HEK293 (cell line): ENCODE results near the gene TRAM2.

Source experiments
- GLIS1 ChIP-seq: fragments of 450-650 bp; formaldehyde crosslinking; IDR thresholded peaks from 2 replicates; pipeline ENCODE4 v1.5.1; 2016; ENCODE audit warnings: missing biosample characterization, missing genetic modification characterization
- HOXD13 ChIP-seq: sonication (generic); formaldehyde crosslinking; IDR thresholded peaks from 2 replicates; pipeline ENCODE4 v1.8.0; 2022; ENCODE audit warnings: missing genetic modification reagents, borderline replicate concordance
- KLF10 ChIP-seq: fragments of 450-650 bp; IDR thresholded peaks from 2 replicates; pipeline ENCODE4 v1.5.1; 2018; ENCODE audit warnings: missing biosample characterization, mild to moderate bottlenecking, missing genetic modification characterization
- MEIS1 ChIP-seq: sonication (generic); formaldehyde crosslinking; IDR thresholded peaks from 2 replicates; pipeline ENCODE4 v1.8.1; 2022; ENCODE audit warnings: missing genetic modification reagents, mild to moderate bottlenecking, borderline replicate concordance
- SALL2 ChIP-seq: fragments of 450-650 bp; formaldehyde crosslinking; IDR thresholded peaks from 2 replicates; pipeline ENCODE4 v1.5.0; 2017; ENCODE audit warnings: missing biosample characterization, mild to moderate bottlenecking, missing genetic modification characterization, borderline replicate concordance
- SCRT2 ChIP-seq: fragments of 450-650 bp; formaldehyde crosslinking; IDR thresholded peaks from 2 replicates; pipeline ENCODE4 v1.5.1; 2016; ENCODE audit warnings: missing biosample characterization, missing genetic modification characterization
- ZBTB7A ChIP-seq: fragments of 450-650 bp; formaldehyde crosslinking; IDR thresholded peaks from 2 replicates; pipeline ENCODE4 v1.5.1; 2016; ENCODE audit warnings: low read depth, missing biosample characterization, missing genetic modification characterization
- ZBTB8A ChIP-seq: fragments of 450-650 bp; formaldehyde crosslinking; IDR thresholded peaks from 2 replicates; pipeline ENCODE4 v1.5.1; 2016; ENCODE audit warnings: missing biosample characterization, missing genetic modification characterization
- ZNF114 ChIP-seq: fragments of 450-650 bp; formaldehyde crosslinking; IDR thresholded peaks from 2 replicates; pipeline ENCODE4 v1.5.0; 2017; ENCODE audit warnings: missing biosample characterization, missing genetic modification characterization
- ZNF132 ChIP-seq: fragments of 450-650 bp; formaldehyde crosslinking; IDR thresholded peaks from 2 replicates; pipeline ENCODE4 v1.5.1; 2017; ENCODE audit warnings: missing biosample characterization, missing genetic modification characterization, borderline replicate concordance
- ZNF133 ChIP-seq: fragments of 450-650 bp; formaldehyde crosslinking; IDR thresholded peaks from 2 replicates; pipeline ENCODE4 v1.5.1; 2016; ENCODE audit warnings: missing biosample characterization, missing genetic modification characterization
- ZNF202 ChIP-seq: fragments of 450-650 bp; formaldehyde crosslinking; IDR thresholded peaks from 2 replicates; pipeline ENCODE4 v1.5.1; 2016; ENCODE audit warnings: missing biosample characterization, missing genetic modification characterization, borderline replicate concordance
- ZNF223 ChIP-seq: fragments of 450-650 bp; formaldehyde crosslinking; IDR thresholded peaks from 2 replicates; pipeline ENCODE4 v1.5.1; 2016; ENCODE audit warnings: missing biosample characterization, missing genetic modification characterization
- ZNF239 ChIP-seq: fragments of 450-650 bp; formaldehyde crosslinking; IDR thresholded peaks from 2 replicates; pipeline ENCODE4 v1.5.1; 2016; ENCODE audit warnings: missing biosample characterization, missing genetic modification characterization
- ZNF354C ChIP-seq: fragments of 450-650 bp; formaldehyde crosslinking; IDR thresholded peaks from 2 replicates; pipeline ENCODE4 v1.5.1; 2016; ENCODE audit warnings: missing biosample characterization, missing genetic modification characterization, low read depth, borderline replicate concordance
- ZNF423 ChIP-seq: fragments of 450-650 bp; formaldehyde crosslinking; IDR thresholded peaks from 2 replicates; pipeline ENCODE4 v1.5.1; 2016; ENCODE audit warnings: missing biosample characterization, missing genetic modification characterization
- ZNF530 ChIP-seq: fragments of 450-650 bp; formaldehyde crosslinking; IDR thresholded peaks from 2 replicates; pipeline ENCODE4 v1.5.1; 2016; ENCODE audit warnings: low read depth, missing biosample characterization, missing genetic modification characterization
- ZNF555 ChIP-seq: fragments of 450-650 bp; formaldehyde crosslinking; conservative IDR thresholded peaks from 2 replicates; pipeline ENCODE4 v1.5.1; 2017; ENCODE audit warnings: missing biosample characterization, mild to moderate bottlenecking, missing genetic modification characterization, inconsistent platforms
- ZNF701 ChIP-seq: fragments of 450-650 bp; formaldehyde crosslinking; IDR thresholded peaks from 2 replicates; pipeline ENCODE4 v1.5.1; 2016; ENCODE audit warnings: missing biosample characterization, missing genetic modification characterization
- ZNF76 ChIP-seq: fragments of 450-650 bp; formaldehyde crosslinking; IDR thresholded peaks from 2 replicates; pipeline ENCODE4; 2016; ENCODE audit warnings: low read depth, missing biosample characterization, missing genetic modification characterization, borderline replicate concordance
- ZNF830 ChIP-seq: fragments of 450-650 bp; IDR thresholded peaks from 2 replicates; pipeline ENCODE4 v1.5.0; 2018; ENCODE audit warnings: missing biosample characterization, missing genetic modification characterization, low read depth, mild to moderate bottlenecking, moderate library complexity
- ZNF837 ChIP-seq: fragments of 450-650 bp; formaldehyde crosslinking; IDR thresholded peaks from 2 replicates; pipeline ENCODE4 v1.5.1; 2016; ENCODE audit warnings: missing biosample characterization, missing genetic modification characterization
- ZSCAN16 ChIP-seq: fragments of 450-650 bp; formaldehyde crosslinking; IDR thresholded peaks from 2 replicates; pipeline ENCODE4 v1.5.1; 2016; ENCODE audit warnings: missing biosample characterization, missing genetic modification characterization
- TF ChIP-seq, protein P1 (sequence below): fragments of 450-650 bp; formaldehyde crosslinking; IDR thresholded peaks from 2 replicates; pipeline ENCODE4; 2016; ENCODE audit warnings: missing biosample characterization, missing genetic modification characterization
- TF ChIP-seq, protein P2 (sequence below): fragments of 450-650 bp; formaldehyde crosslinking; IDR thresholded peaks from 2 replicates; pipeline ENCODE4 v1.5.1; 2016; ENCODE audit warnings: missing biosample characterization, missing genetic modification characterization, borderline replicate concordance
- TF ChIP-seq, protein P3 (sequence below): fragments of 450-650 bp; formaldehyde crosslinking; IDR thresholded peaks from 2 replicates; pipeline ENCODE4 v1.5.1; 2017; ENCODE audit warnings: missing biosample characterization, mild to moderate bottlenecking, missing genetic modification characterization, moderate library complexity
- TF ChIP-seq, protein P4 (sequence below): fragments of 450-650 bp; IDR thresholded peaks from 2 replicates; pipeline ENCODE4 v1.5.1; 2018; ENCODE audit warnings: missing biosample characterization, mild to moderate bottlenecking, missing genetic modification characterization
- TF ChIP-seq, protein P5 (sequence below): fragments of 450-650 bp; formaldehyde crosslinking; IDR thresholded peaks from 2 replicates; pipeline ENCODE4 v1.5.1; 2016; ENCODE audit warnings: missing biosample characterization, missing genetic modification characterization, low read depth
- TF ChIP-seq, protein P6 (sequence below): fragments of 450-650 bp; formaldehyde crosslinking; IDR thresholded peaks from 2 replicates; pipeline ENCODE4 v1.5.1; 2016; ENCODE audit warnings: missing biosample characterization, missing genetic modification characterization

Gene TRAM2

DNA sequence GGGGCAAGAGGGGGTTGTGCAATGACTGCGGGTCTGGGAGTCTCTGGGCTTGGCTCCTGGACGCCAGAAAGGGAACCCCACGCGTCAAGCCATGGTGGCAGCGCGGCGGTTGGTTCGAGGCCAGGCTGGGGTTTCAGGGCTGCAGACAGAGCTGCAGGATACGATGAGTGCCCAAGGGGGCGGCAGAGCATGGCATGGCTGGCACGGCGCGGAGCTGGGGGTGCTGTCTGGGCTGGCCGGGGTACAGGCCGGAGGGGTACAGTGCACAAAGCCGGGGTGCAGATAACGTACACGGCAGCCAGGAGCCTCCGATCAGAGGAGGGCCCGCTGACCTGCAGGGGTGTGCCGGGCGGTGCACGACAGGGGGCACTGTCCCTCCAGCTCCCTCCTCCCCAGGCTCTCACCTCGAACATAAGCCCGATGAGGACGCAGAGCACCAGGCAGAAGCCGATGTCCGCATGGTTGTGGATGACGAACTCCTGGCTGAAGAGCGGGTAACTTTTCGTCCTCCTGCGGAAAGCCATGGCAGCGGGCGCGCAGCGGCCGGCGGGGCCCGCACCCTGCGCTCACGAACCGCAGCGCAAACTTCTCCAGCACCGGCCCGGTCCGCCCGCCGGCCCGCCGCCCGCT is 353 bp downstream of the TRAM2 start (continued):
- TF ChIP-seq ZNF132 (tag by site-specific recombination) (no peak), ZNF555 (tag by site-specific recombination) (no peak), SALL2 (tag by site-specific recombination) (no peak), ZNF423 (tag by site-specific recombination) (no peak), ZNF133 (tag by site-specific recombination) (no peak; the same call in 1 of the 2 replicates), ZNF223 (tag by site-specific recombination) (no peak), ZSCAN16 (peak; percentile 54; the same call in 1 of the 2 replicates), ZBTB8A (no peak; the same call in none of the 2 replicates), ZNF239 (tag by site-specific recombination) (no peak), ZNF354C (tag by site-specific recombination) (no peak), GLIS1 (peak; percentile 47), KLF10 (tag by site-specific recombination) (0 out of 2 replicates have a peak, but pooled peaks have one; percentile 18), ZNF114 (tag by site-specific recombination) (no peak), ZNF202 (tag by site-specific recombination) (no peak), ZNF701 (tag by site-specific recombination) (no peak), ZNF76 (tag by site-specific recombination) (no peak), HOXD13 (CRISPR knock-in tag) (0 out of 2 replicates have a peak, but pooled peaks have one; percentile 3), SCRT2 (tag by site-specific recombination) (no peak), ZBTB7A (tag by site-specific recombination) (no peak), ZNF837 (no peak), ZNF530 (tag by site-specific recombination) (no peak), ZNF830 (no peak), MEIS1 (CRISPR knock-in tag) (no peak)
- TF ChIP-seq, protein P1, sequence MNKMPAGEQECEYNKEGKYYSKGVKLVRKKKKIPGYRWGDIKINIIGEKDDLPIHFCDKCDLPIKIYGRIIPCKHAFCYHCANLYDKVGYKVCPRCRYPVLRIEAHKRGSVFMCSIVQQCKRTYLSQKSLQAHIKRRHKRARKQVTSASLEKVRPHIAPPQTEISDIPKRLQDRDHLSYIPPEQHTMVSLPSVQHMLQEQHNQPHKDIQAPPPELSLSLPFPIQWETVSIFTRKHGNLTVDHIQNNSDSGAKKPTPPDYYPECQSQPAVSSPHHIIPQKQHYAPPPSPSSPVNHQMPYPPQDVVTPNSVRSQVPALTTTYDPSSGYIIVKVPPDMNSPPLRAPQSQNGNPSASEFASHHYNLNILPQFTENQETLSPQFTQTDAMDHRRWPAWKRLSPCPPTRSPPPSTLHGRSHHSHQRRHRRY = no peak
- TF ChIP-seq, protein P2, sequence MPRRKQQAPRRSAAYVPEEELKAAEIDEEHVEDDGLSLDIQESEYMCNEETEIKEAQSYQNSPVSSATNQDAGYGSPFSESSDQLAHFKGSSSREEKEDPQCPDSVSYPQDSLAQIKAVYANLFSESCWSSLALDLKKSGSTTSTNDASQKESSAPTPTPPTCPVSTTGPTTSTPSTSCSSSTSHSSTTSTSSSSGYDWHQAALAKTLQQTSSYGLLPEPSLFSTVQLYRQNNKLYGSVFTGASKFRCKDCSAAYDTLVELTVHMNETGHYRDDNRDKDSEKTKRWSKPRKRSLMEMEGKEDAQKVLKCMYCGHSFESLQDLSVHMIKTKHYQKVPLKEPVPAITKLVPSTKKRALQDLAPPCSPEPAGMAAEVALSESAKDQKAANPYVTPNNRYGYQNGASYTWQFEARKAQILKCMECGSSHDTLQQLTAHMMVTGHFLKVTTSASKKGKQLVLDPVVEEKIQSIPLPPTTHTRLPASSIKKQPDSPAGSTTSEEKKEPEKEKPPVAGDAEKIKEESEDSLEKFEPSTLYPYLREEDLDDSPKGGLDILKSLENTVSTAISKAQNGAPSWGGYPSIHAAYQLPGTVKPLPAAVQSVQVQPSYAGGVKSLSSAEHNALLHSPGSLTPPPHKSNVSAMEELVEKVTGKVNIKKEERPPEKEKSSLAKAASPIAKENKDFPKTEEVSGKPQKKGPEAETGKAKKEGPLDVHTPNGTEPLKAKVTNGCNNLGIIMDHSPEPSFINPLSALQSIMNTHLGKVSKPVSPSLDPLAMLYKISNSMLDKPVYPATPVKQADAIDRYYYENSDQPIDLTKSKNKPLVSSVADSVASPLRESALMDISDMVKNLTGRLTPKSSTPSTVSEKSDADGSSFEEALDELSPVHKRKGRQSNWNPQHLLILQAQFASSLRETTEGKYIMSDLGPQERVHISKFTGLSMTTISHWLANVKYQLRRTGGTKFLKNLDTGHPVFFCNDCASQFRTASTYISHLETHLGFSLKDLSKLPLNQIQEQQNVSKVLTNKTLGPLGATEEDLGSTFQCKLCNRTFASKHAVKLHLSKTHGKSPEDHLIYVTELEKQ = no peak
- TF ChIP-seq, protein P3, sequence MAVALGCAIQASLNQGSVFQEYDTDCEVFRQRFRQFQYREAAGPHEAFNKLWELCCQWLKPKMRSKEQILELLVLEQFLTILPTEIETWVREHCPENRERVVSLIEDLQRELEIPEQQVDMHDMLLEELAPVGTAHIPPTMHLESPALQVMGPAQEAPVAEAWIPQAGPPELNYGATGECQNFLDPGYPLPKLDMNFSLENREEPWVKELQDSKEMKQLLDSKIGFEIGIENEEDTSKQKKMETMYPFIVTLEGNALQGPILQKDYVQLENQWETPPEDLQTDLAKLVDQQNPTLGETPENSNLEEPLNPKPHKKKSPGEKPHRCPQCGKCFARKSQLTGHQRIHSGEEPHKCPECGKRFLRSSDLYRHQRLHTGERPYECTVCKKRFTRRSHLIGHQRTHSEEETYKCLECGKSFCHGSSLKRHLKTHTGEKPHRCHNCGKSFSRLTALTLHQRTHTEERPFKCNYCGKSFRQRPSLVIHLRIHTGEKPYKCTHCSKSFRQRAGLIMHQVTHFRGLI (tag by site-specific recombination) = 0 out of 2 replicates have a peak, but pooled peaks have one; percentile 20
- TF ChIP-seq, protein P4, sequence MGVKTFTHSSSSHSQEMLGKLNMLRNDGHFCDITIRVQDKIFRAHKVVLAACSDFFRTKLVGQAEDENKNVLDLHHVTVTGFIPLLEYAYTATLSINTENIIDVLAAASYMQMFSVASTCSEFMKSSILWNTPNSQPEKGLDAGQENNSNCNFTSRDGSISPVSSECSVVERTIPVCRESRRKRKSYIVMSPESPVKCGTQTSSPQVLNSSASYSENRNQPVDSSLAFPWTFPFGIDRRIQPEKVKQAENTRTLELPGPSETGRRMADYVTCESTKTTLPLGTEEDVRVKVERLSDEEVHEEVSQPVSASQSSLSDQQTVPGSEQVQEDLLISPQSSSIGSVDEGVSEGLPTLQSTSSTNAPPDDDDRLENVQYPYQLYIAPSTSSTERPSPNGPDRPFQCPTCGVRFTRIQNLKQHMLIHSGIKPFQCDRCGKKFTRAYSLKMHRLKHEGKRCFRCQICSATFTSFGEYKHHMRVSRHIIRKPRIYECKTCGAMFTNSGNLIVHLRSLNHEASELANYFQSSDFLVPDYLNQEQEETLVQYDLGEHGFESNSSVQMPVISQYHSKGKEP = no peak
- TF ChIP-seq, protein P5, sequence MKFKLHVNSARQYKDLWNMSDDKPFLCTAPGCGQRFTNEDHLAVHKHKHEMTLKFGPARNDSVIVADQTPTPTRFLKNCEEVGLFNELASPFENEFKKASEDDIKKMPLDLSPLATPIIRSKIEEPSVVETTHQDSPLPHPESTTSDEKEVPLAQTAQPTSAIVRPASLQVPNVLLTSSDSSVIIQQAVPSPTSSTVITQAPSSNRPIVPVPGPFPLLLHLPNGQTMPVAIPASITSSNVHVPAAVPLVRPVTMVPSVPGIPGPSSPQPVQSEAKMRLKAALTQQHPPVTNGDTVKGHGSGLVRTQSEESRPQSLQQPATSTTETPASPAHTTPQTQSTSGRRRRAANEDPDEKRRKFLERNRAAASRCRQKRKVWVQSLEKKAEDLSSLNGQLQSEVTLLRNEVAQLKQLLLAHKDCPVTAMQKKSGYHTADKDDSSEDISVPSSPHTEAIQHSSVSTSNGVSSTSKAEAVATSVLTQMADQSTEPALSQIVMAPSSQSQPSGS = no peak
- TF ChIP-seq, protein P6, sequence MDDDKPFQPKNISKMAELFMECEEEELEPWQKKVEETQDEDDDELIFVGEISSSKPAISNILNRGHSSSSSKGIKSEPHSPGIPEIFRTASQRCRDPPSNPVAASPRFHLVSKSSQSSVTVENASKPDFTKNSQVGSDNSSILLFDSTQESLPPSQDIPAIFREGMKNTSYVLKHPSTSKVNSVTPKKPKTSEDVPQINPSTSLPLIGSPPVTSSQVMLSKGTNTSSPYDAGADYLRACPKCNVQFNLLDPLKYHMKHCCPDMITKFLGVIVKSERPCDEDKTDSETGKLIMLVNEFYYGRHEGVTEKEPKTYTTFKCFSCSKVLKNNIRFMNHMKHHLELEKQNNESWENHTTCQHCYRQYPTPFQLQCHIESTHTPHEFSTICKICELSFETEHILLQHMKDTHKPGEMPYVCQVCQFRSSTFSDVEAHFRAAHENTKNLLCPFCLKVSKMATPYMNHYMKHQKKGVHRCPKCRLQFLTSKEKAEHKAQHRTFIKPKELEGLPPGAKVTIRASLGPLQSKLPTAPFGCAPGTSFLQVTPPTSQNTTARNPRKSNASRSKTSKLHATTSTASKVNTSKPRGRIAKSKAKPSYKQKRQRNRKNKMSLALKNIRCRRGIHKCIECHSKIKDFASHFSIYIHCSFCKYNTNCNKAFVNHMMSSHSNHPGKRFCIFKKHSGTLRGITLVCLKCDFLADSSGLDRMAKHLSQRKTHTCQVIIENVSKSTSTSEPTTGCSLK (tag by site-specific recombination) = no peak
